Tongue (tissue), 2 donors: ENCODE measurements around the gene NT5DC4. TPM values are rescaled to one million over a fixed set of nuclear protein-coding genes. Genes with fewer than 3 reads are reported as not detected.
"Not testable (repeated sequence)": the region's sequence is repeated elsewhere in the genome, so short reads cannot be mapped to it uniquely, and the experiment has no call there.

Experiments used
- DNase-seq: peaks from one replicate; pipeline ENCODE4 v3.0.0-alpha.2; 2015
- total RNA-seq: library from RNA; depleted of rRNA; stranded (reverse); fragments of >200 nt; gene quantifications from one replicate; pipeline ENCODE4 v1.2.3, GENCODE V29; 2014

The NT5DC4 gene
- total RNA-seq, 1 donor from 2014 or later: 0.21 TPM

DNA sequence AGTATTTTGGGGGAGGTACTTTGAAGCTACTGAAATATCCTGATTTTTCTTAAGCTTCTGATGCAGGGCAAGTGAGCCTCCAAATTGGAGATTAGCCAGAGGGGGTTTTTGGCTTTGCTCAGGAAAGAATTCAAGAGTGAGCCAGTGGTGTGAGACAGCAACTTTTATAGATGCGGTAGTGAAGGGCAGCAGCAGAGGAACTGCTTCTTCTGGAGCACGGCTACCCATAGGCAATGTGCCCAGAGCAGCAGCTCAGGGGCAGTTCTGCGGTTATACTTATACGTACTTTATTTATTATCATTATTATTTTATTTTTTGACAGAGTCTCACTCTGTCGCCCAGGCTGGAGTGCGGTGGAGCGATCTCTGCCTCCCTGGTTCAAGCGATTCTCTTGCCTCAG, 19.8 kb upstream of the NT5DC4 start:
- DNase-seq: no peak

GRCh38 chr2:112703684-112704083, 17.1 kb upstream of the NT5DC4 start:
- no peak for DNase-seq

DNA sequence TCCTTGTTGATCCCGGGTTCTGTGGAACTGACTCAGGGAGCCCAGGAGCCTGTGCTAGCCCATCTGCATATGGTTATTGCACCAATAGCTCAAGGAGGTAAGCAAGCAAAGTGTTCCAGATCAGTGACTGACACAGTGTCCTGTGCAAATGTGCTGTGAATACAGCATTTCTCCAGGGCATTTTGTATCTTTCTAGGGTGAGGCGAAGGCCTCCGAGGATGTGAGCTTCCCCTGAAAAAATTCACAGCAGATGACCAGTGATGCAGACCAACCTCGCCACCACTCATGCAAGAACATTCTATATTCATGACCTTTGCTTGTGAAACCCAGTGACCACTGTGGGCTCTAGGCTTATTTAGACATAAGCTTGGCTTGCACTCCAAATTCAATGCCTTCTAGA, 15.2 kb upstream of the NT5DC4 start:
- DNase-seq: no peak

DNA sequence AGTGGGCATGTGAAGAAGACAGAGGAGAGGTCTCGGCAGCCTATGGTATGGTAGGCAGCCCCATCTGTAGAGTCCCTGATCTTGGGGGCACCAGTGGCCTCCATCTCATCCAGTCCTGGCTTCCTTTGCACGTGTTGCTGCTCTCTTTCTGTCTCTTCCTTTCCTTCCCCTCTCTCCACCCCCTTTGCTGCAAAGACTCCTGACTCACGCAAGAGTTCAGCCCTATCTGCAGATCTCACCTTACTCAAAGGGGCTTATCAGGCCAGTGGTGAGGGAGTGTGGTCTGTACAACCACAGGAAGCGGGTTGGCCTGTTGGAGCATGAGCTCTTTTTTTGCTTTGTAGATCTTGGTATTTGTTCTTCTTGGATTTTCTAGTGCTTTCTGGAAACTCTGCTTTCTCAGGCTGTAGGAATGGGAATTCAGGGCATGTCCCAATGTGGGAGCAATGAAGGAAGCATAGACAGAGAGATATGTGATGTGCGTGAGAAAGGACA, 14.6 kb upstream of the NT5DC4 start:
- DNase-seq: no peak

DNA sequence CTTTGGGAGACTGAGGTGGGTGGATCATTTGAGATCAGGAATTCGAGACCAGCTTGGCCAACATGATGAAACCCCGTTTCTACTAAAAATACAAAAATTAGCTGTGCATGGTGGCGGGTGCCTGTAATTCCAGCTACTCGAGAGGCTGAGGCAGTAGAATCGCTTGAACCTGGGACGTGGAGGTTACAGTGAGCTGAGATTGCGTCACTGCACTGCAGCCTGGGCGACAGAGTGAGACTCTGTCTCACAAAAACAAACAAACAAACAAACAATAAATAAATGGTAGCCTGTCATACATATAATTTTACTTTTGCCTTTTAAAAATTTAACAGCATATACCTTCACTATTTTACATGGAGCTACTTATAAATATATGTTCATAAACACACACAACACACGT, 13.9 kb upstream of the NT5DC4 start:
- not testable (repeated sequence) for DNase-seq

DNA sequence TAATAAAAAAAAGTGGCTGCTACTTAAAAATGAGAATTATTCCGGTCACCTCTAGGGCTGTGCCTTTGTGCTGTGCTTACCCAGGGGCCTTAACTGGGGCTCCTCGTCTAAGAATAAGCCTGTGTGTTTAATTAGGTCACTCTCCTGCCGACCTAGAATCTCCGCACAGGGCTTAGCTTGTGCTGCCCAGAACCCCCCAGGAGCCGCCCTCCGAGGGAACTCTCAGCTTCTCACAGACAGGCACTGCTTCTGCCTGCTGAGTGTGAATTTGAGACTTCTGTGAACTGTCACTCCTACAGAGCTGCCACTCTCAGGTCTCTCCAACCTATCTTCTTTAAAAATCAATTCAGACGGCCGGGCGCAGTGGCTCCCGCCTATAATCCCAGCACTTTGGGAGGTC, 11.9 kb upstream of the NT5DC4 start:
- DNase-seq: no peak

GRCh38 chr2:112709703-112710102, 11.1 kb upstream of the NT5DC4 start:
- no peak for DNase-seq

DNA sequence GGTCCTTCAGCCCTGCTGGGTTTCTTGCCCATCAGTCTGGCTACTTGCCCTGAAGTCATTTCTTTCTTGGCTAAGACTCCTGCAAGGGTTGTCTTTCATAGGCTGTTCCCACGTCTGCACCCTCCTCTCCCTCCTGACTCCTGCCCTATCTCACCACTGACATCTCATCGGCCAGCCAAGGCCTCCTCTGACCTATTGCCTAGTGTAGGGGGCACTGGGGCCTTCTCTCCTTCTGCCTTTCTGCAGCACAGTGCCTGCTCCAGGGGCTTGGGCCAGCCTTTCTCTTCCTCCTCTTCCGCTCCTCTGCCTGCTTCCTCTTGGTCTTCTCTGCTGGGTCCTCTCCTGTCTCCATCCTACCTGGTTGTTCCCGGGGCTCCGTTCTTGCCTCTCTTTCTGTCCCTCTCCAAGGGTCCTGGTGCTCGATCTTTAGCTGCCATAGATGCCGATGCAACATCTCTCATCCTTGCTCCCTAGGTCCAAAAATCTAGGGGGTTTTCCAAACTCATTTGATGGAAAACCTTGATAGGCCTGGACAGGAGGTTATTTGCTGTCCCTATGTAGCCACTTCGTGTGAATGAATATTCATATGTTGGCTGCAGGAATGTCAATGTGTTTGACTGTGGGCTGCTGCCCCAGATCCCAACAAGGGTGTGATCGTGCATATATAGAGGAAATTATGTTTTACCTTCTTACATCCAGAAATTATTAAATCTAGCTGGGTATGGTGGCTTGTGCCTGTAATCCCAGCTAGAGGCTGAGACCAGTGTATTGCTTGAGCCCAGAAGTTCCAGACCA, 9.7 kb upstream of the NT5DC4 start:
- DNase-seq: no peak

- DNase-seq: no peak
Measured at GRCh38 chr2:112712465-112712864, 8.4 kb upstream of the NT5DC4 start.

- DNase-seq: no peak
Measured at GRCh38 chr2:112712903-112713584, 7.8 kb upstream of the NT5DC4 start.

GRCh38 chr2:112713585-112713925, 7.3 kb upstream of the NT5DC4 start:
- no peak for DNase-seq

- no peak for DNase-seq
Measured at GRCh38 chr2:112713926-112714325, 6.9 kb upstream of the NT5DC4 start.

DNA sequence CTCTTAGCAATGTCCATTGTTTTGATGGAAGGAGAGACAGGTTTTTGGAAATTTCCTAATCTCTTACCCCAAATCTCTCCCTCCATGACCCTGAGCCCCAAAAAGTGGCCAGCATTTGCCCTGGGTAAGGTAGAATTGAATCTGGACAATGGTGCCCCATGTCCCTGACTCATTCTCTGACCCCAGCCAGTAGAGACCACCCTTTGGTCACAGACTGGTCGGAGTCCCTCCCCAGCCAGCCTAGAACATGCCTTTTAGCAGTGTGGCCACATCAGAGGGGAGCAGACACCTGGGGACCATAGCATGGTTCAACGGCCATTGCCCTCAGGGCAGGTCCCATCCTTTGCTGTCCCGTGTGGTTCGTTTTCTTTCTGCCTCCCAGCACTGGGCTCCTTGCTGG, 6.5 kb upstream of the NT5DC4 start:
- DNase-seq: no peak

DNA sequence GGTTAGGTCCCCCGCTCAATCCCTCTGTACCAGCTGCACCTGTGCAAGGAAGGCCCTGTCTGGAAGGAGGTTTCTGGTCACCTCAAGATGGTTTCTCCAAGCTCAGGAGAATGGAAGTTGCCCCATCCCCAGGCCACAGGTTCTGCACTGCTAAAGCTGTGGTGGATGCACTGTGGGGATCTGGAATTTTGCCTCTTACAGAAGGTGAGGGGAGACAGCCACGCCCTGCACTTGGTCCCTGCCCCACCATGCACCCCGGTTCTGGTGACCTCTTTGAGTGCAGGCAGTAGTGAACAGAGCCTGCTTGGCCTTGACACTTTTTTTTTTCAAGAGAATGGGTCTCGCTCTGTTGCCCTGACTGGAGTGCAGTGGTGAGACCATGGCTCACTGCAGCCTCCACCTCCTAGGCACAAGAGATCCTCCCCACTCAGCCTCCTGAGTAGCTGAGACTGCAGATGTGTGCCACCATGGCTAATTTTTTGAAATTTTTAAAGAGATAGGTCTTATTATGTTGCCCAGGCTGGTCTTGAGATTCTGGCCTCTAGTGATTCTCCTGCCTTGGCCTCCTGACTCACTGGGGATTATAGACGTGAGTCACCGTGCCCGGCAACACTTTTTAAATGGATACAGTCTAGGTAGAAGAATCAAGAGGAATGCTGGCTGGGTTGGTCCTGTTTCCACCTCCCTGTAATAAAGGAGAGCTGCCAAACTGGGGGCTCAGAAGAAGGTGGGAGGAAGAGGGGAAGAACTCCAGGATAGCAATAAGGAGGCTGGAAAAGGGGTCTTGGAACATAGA, 5.8 kb upstream of the NT5DC4 start:
- DNase-seq: no peak

DNA sequence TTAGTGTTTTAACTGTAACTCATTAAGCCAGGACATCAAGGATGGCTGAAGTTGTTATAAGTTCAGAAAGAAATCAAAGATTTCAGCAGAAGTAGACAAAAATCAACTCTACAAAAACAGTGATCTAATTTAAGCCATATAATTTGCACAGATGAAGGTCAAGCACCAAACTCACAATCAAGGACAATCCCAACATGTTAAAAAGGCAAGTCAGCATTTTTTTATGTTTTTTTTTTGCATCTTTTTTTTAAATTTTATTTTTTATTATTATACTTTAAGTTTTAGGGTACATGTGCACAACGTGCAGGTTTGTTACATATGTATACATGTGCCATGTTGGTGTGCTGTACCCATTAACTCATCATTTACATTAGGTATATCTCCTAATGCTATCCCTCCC, 4.7 kb upstream of the NT5DC4 start:
- DNase-seq: not testable (repeated sequence)

- not testable (repeated sequence) for DNase-seq
Measured at GRCh38 chr2:112716826-112717352, 3.9 kb upstream of the NT5DC4 start.

GRCh38 chr2:112718863-112719370, 1.9 kb upstream of the NT5DC4 start:
- no peak for DNase-seq

DNA sequence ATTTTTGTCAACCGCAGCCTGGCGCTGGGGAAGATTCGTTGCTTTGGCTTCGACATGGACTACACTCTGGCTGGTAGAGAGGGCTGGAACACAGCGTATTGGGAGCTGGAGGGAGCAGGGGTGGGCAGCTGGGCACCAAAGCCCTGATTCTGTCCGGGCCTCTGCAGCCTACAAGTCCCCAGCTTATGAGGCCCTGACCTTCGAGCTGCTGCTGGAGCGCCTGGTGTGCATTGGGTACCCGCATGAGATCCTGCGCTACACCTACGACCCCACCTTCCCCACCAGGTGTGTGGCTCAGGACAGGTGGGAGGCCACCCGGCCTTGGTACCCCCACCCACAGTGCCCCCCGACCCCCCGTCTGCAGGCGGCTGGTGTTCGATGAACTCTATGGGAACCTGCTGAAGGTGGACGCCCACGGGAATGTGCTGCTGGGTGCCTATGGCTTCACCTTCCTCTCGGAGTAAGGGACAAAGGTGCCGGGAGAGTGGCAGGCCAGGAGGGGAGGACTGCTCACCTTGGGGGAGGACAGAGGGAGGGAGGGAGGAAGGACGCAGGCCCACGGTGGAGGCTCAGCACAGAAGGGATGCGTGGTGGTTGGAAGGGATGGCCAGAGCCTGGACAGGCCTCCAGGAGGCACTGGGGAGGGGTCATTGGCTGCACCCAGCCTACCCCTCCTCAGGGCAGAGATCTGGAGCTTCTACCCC, 1.2 kb downstream of the NT5DC4 start:
- no peak for DNase-seq

DNA sequence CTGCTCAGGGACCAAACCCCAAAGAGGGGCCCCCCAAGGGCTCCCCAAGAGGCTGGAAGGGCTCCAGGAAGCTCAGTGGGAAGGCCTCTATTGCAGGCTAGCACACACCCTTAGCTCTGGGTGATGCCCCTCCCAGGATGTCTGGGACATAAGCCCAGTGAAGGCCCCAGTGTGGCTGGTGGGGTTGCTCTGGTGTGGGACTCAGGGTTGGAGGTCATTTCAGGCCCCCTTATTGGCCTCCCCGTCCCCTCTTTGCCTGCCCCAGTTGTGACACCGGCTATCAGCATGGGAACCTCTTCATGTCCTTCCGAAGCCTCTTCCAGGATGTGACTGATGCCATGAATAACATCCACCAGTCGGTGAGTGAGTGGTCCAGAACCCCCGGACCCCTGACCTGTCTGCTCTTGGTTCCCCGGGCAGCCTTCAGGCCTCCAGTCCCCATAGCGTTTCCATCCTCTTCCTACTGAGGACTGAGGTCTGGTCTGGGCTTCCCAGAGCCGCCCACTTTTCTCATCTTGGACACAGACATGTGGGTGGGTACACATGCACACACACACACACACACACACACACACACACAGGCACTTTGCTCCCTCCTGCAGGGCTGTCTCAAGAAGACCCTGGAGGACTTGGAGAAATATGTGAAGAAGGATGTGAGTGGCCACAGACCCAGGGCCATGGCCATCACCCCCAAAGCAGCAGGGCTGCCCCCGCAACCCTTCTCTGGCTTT, 2.2 kb downstream of the NT5DC4 start:
- DNase-seq: no peak

DNA sequence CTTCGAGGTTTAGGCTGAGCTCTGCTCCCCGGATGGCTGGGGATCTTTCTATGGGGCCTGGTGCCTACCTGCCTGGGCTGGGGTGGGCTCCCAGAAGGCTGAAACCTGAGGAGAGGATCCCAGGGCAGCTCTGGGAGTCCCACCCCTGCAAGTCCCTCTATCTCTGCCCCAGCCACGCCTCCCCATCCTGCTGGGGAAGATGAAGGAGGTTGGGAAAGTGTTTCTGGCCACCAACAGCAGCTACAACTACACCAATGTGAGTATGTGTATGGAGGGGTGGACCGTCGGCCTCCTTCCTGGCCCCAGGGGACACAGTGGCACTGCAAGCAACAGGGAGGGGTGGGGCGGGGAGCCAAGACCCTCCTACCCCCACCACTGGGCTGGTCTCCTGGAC, 2.7 kb downstream of the NT5DC4 start:
- DNase-seq: no peak

DNA sequence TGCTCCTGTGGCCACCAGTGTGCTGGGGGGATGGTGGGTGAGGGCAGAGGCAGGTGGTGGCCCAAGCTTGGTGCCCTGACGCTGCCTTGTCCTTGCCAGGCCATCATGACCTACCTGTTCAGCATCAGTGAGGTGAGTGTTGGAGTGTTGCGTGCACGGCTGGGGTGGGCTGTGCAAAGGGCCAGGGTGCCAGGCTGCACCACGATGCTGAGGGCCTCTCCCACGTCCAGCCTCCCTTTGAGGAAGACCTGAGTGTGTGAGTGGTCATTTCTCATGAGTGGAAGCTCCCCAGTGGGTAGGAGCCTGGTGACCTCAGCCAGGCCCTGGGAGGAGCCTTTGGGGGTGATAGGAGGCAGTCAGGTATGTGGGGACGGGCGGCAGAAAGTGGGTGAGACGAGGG, 3.2 kb downstream of the NT5DC4 start:
- no peak for DNase-seq
